ENCODE data around the gene APAF1.
"Not testable (repeated sequence)": the region's sequence is repeated elsewhere in the genome, so short reads cannot be mapped to it uniquely, and the experiment has no call there.

APAF1 gene

GRCh38 chr12:98727196-98727595, 82.1 kb downstream of the APAF1 start:
- no peak for DNase-seq (ENCODE audit: low read depth)

GRCh38 chr12:98730412-98730811, 85.3 kb downstream of the APAF1 start:
- DNase-seq (ENCODE audit: low read depth), result no peak

GRCh38 chr12:98733667-98734350, 88.7 kb downstream of the APAF1 start:
- DNase-seq (ENCODE audit: low read depth), result no peak

- DNase-seq (ENCODE audit: low read depth), result no peak
Measured at GRCh38 chr12:98735821-98736220, 90.7 kb downstream of the APAF1 start.

GRCh38 chr12:98736352-98737321, 91.5 kb downstream of the APAF1 start:
- peak; percentile 63 for DNase-seq (ENCODE audit: low read depth)

- no peak for DNase-seq (ENCODE audit: low read depth)
Measured at GRCh38 chr12:98737322-98737712, 92.2 kb downstream of the APAF1 start.

GRCh38 chr12:98738002-98738401, 92.9 kb downstream of the APAF1 start:
- no peak for DNase-seq (ENCODE audit: low read depth)

- DNase-seq (ENCODE audit: low read depth), result no peak
Measured at GRCh38 chr12:98738539-98738938, 93.4 kb downstream of the APAF1 start.

- DNase-seq (ENCODE audit: low read depth), result no peak
Measured at GRCh38 chr12:98740751-98741150, 95.7 kb downstream of the APAF1 start.

GRCh38 chr12:98741196-98741555, 96.1 kb downstream of the APAF1 start:
- DNase-seq (ENCODE audit: low read depth), result no peak

- DNase-seq (ENCODE audit: low read depth), result no peak
Measured at GRCh38 chr12:98741556-98742265, 96.6 kb downstream of the APAF1 start.

GRCh38 chr12:98743362-98743953, 98.4 kb downstream of the APAF1 start:
- no peak for DNase-seq (ENCODE audit: low read depth)

- DNase-seq (ENCODE audit: low read depth), result no peak
Measured at GRCh38 chr12:98744680-98745079, 99.6 kb downstream of the APAF1 start.

GRCh38 chr12:98745578-98746391, 100.7 kb downstream of the APAF1 start:
- no peak for DNase-seq (ENCODE audit: low read depth)

GRCh38 chr12:98748463-98748862, 103.4 kb downstream of the APAF1 start:
- DNase-seq (ENCODE audit: low read depth), result no peak

- no peak for DNase-seq (ENCODE audit: low read depth)
Measured at GRCh38 chr12:98750511-98750910, 105.4 kb downstream of the APAF1 start.

GRCh38 chr12:98751580-98752115, 106.6 kb downstream of the APAF1 start:
- no peak for DNase-seq (ENCODE audit: low read depth)

GRCh38 chr12:98752726-98753125, 107.6 kb downstream of the APAF1 start:
- no peak for DNase-seq (ENCODE audit: low read depth)

- no peak for DNase-seq (ENCODE audit: low read depth)
Measured at GRCh38 chr12:98754095-98754494, 109.0 kb downstream of the APAF1 start.

- not testable (repeated sequence) for DNase-seq (ENCODE audit: low read depth)
Measured at GRCh38 chr12:98755855-98756254, 110.8 kb downstream of the APAF1 start.

GRCh38 chr12:98757455-98757854, 112.4 kb downstream of the APAF1 start:
- no peak for DNase-seq (ENCODE audit: low read depth)
